SU-DHL-6 (cell line): Measurements from ENCODE around the gene RAB9A.

Experiments
- CTCF ChIP-seq: fragments of 200-600 bp; sonication (generic); IDR thresholded peaks from one replicate; pipeline ENCODE4 v1.5.1; 2017; ENCODE audit warnings: antibody characterized with exemption, mild to moderate bottlenecking, low read length, moderate library complexity; ENCODE audit not compliant: insufficient read depth, poor library complexity, severe bottlenecking
- EZH2phosphoT487 ChIP-seq: fragments of 200-600 bp; sonication (generic), shearing (Covaris generic); conservative IDR thresholded peaks from 2 replicates; pipeline ENCODE4 v1.6.1; 2018; ENCODE audit warnings: mild to moderate bottlenecking, antibody characterized with exemption, low read length, moderate library complexity, mixed read lengths

GRCh38 chrX:13651150-13651549, 37.8 kb upstream of the RAB9A start:
- TF ChIP-seq CTCF: no peak
- no peak for TF ChIP-seq EZH2phosphoT487
